ENCODE data around the gene RNU6-1.

RNU6-1 gene

GRCh38 chr15:67824197-67824968 is 15.5 kb downstream of the RNU6-1 start:
- in situ Hi-C loops (cut with MboI; ENCODE audit: low sequenced_read_pairs), result no loop called here

- in situ Hi-C loops (cut with MboI; ENCODE audit: low sequenced_read_pairs), result no loop called here
Measured at GRCh38 chr15:67823314-67824196, 16.3 kb downstream of the RNU6-1 start.

GRCh38 chr15:67822537-67823313 is 17.1 kb downstream of the RNU6-1 start:
- in situ Hi-C loops (cut with MboI; ENCODE audit: low sequenced_read_pairs), result no loop called here

GRCh38 chr15:67821784-67822440 is 17.9 kb downstream of the RNU6-1 start:
- in situ Hi-C loops (cut with MboI; ENCODE audit: low sequenced_read_pairs), result no loop called here

GRCh38 chr15:67820992-67821783 is 18.7 kb downstream of the RNU6-1 start:
- in situ Hi-C loops (cut with MboI; ENCODE audit: low sequenced_read_pairs), result no loop called here

GRCh38 chr15:67820122-67820991 is 19.5 kb downstream of the RNU6-1 start:
- in situ Hi-C loops (cut with MboI; ENCODE audit: low sequenced_read_pairs), result no loop called here

- in situ Hi-C loops (cut with MboI; ENCODE audit: low sequenced_read_pairs), result no loop called here
Measured at GRCh38 chr15:67819636-67820035, 20.2 kb downstream of the RNU6-1 start.

- in situ Hi-C loops (cut with MboI; ENCODE audit: low sequenced_read_pairs), result no loop called here
Measured at GRCh38 chr15:67818464-67818863, 21.4 kb downstream of the RNU6-1 start.

- in situ Hi-C loops (cut with MboI; ENCODE audit: low sequenced_read_pairs), result no loop called here
Measured at GRCh38 chr15:67816668-67817067, 23.2 kb downstream of the RNU6-1 start.

- in situ Hi-C loops (cut with MboI; ENCODE audit: low sequenced_read_pairs), result no loop called here
Measured at GRCh38 chr15:67815036-67815592, 24.7 kb downstream of the RNU6-1 start.

GRCh38 chr15:67813104-67813634 is 26.7 kb downstream of the RNU6-1 start:
- in situ Hi-C loops (cut with MboI; ENCODE audit: low sequenced_read_pairs), result no loop called here

- in situ Hi-C loops (cut with MboI; ENCODE audit: low sequenced_read_pairs), result no loop called here
Measured at GRCh38 chr15:67812241-67812644, 27.6 kb downstream of the RNU6-1 start.

- in situ Hi-C loops (cut with MboI; ENCODE audit: low sequenced_read_pairs), result no loop called here
Measured at GRCh38 chr15:67809866-67810265, 30.0 kb downstream of the RNU6-1 start.

GRCh38 chr15:67809441-67809840 is 30.4 kb downstream of the RNU6-1 start:
- in situ Hi-C loops (cut with MboI; ENCODE audit: low sequenced_read_pairs), result no loop called here

GRCh38 chr15:67808821-67809220 is 31.0 kb downstream of the RNU6-1 start:
- in situ Hi-C loops (cut with MboI; ENCODE audit: low sequenced_read_pairs), result no loop called here

GRCh38 chr15:67807836-67808235 is 32.0 kb downstream of the RNU6-1 start:
- in situ Hi-C loops (cut with MboI; ENCODE audit: low sequenced_read_pairs), result no loop called here

GRCh38 chr15:67807141-67807540 is 32.7 kb downstream of the RNU6-1 start:
- in situ Hi-C loops (cut with MboI; ENCODE audit: low sequenced_read_pairs), result no loop called here

GRCh38 chr15:67806536-67806935 is 33.3 kb downstream of the RNU6-1 start:
- in situ Hi-C loops (cut with MboI; ENCODE audit: low sequenced_read_pairs), result no loop called here

All from HL-60/S4 treated with retinoic acid at 250 ng/mL for 4 days and 3 days (cell line).